WTC11 (cell line): ENCODE data around the gene LRFN2. TPM values are rescaled to one million over a fixed set of nuclear protein-coding genes. Genes with fewer than 3 reads are reported as not detected.

Source experiments
- ATAC-seq: fragments of 200-7000 bp; cut with Tn5 transposase; 2 replicates; pipeline ENCODE4 v1.10.0; 2021; ENCODE audit warnings: mild to moderate bottlenecking, moderate library complexity
- CTCF ChIA-PET: fragments of 300-600 bp; sonication (Branson Sonifier 250); formaldehyde crosslinking; loops from one replicate; lab custom pipeline; 2021; ENCODE audit warnings: antibody characterized with exemption; lab: Charles Lee
- POLR2A ChIA-PET: fragments of 350-600 bp; sonication (Branson Sonifier 250); formaldehyde crosslinking; loops from one replicate; lab custom pipeline; 2021; ENCODE audit warnings: antibody characterized with exemption; lab: Charles Lee
- DNase-seq: peaks from one replicate; pipeline ENCODE4 v3.0.0; 2021; ENCODE audit warnings: low spot score
- H3K27ac Mint-ChIP-seq: 2 replicates; pipeline ENCODE4 v1.8.0; 2021; ENCODE audit warnings: mixed read lengths
- H3K27me3 Mint-ChIP-seq: 2 replicates; pipeline ENCODE4 v1.8.0; 2021; ENCODE audit warnings: low read depth, mild to moderate bottlenecking, moderate library complexity, mixed read lengths
- H3K36me3 Mint-ChIP-seq: 2 replicates; pipeline ENCODE4 v1.8.0; 2021; ENCODE audit warnings: mixed read lengths
- H3K4me1 Mint-ChIP-seq: 2 replicates; pipeline ENCODE4 v1.8.0; 2022; ENCODE audit warnings: mixed read lengths
- H3K4me3 Mint-ChIP-seq: 2 replicates; pipeline ENCODE4 v1.8.0; 2021; ENCODE audit warnings: mild to moderate bottlenecking, moderate library complexity, mixed read lengths
- H3K9me3 Mint-ChIP-seq: 2 replicates; pipeline ENCODE4 v1.8.0; 2021; ENCODE audit warnings: mixed read lengths
- ATF1 ChIP-seq: sonication (generic); formaldehyde crosslinking; IDR thresholded peaks from 2 replicates; pipeline ENCODE4 v1.8.1; 2023; ENCODE audit warnings: mild to moderate bottlenecking, moderate library complexity, missing genetic modification reagents
- CBFB ChIP-seq: sonication (generic); formaldehyde crosslinking; IDR thresholded peaks from 2 replicates; pipeline ENCODE4 v1.8.1; 2022; ENCODE audit warnings: mild to moderate bottlenecking, low read depth, missing genetic modification reagents
- CREB1 ChIP-seq: sonication (generic); formaldehyde crosslinking; IDR thresholded peaks from 2 replicates; pipeline ENCODE4 v1.8.0; 2023; ENCODE audit warnings: mild to moderate bottlenecking, missing genetic modification reagents
- CREM ChIP-seq: sonication (generic); formaldehyde crosslinking; IDR thresholded peaks from 2 replicates; pipeline ENCODE4 v1.8.1; 2022; ENCODE audit warnings: mild to moderate bottlenecking, missing genetic modification reagents, moderate library complexity
- ESRRA ChIP-seq: sonication (generic); formaldehyde crosslinking; IDR thresholded peaks from 2 replicates; pipeline ENCODE4 v1.8.1; 2022; ENCODE audit warnings: mild to moderate bottlenecking, missing genetic modification reagents, borderline replicate concordance
- FOXP1 ChIP-seq: sonication (generic); formaldehyde crosslinking; IDR thresholded peaks from 2 replicates; pipeline ENCODE4 v1.8.0; 2022; ENCODE audit warnings: missing genetic modification reagents, mild to moderate bottlenecking, moderate library complexity, borderline replicate concordance
- GTF2I ChIP-seq: fragments of 250-450 bp; sonication (Bioruptor Pico); conservative IDR thresholded peaks from 2 replicates; pipeline ENCODE4 v1.4.0; 2021; ENCODE audit warnings: mild to moderate bottlenecking
- IRF2 ChIP-seq: sonication (generic); formaldehyde crosslinking; IDR thresholded peaks from 2 replicates; pipeline ENCODE4 v1.8.0; 2022; ENCODE audit warnings: low read depth, missing genetic modification reagents, borderline replicate concordance
- JAZF1 ChIP-seq: fragments of 250-450 bp; sonication (Bioruptor Pico); IDR thresholded peaks from 2 replicates; pipeline ENCODE4 v1.9.0; 2021; ENCODE audit warnings: moderate library complexity, mild to moderate bottlenecking, inconsistent platforms
- NR1H2 ChIP-seq: sonication (generic); formaldehyde crosslinking; IDR thresholded peaks from 2 replicates; pipeline ENCODE4 v1.9.0; 2021; ENCODE audit warnings: mild to moderate bottlenecking, moderate library complexity, missing genetic modification reagents
- NR2C2 ChIP-seq: sonication (generic); formaldehyde crosslinking; IDR thresholded peaks from 2 replicates; pipeline ENCODE4 v1.8.0; 2022; ENCODE audit warnings: mild to moderate bottlenecking, missing genetic modification reagents
- PRDM15 ChIP-seq: sonication (generic); formaldehyde crosslinking; IDR thresholded peaks from 2 replicates; pipeline ENCODE4 v1.8.0; 2022; ENCODE audit warnings: missing genetic modification reagents
- PRRX2 ChIP-seq: fragments of 250-450 bp; sonication (Bioruptor Pico); IDR thresholded peaks from 2 replicates; pipeline ENCODE4 v1.8.0; 2021; ENCODE audit warnings: mild to moderate bottlenecking
- SMAD3 ChIP-seq: sonication (generic); formaldehyde crosslinking; IDR thresholded peaks from 2 replicates; pipeline ENCODE4 v1.8.0; 2022; ENCODE audit warnings: missing genetic modification reagents, mild to moderate bottlenecking, borderline replicate concordance
- SP1 ChIP-seq: sonication (generic); formaldehyde crosslinking; conservative IDR thresholded peaks from 2 replicates; pipeline ENCODE4 v1.8.1; 2022; ENCODE audit warnings: missing genetic modification reagents
- STAT6 ChIP-seq: sonication (generic); formaldehyde crosslinking; conservative IDR thresholded peaks from 2 replicates; pipeline ENCODE4 v1.8.1; 2023; ENCODE audit warnings: mild to moderate bottlenecking, low read depth, missing genetic modification reagents, moderate library complexity
- ZBTB43 ChIP-seq: sonication (generic); formaldehyde crosslinking; IDR thresholded peaks from 2 replicates; pipeline ENCODE4 v1.8.1; 2023; ENCODE audit warnings: mild to moderate bottlenecking, missing genetic modification reagents
- ZNF138 ChIP-seq: sonication (generic); formaldehyde crosslinking; conservative IDR thresholded peaks from 2 replicates; pipeline ENCODE4 v1.8.1; 2022; ENCODE audit warnings: mild to moderate bottlenecking, moderate library complexity, missing genetic modification reagents
- ZNF396 ChIP-seq: fragments of 250-450 bp; sonication (Bioruptor Pico); IDR thresholded peaks from 2 replicates; pipeline ENCODE4 v1.8.0; 2021; ENCODE audit warnings: mild to moderate bottlenecking, moderate library complexity, borderline replicate concordance
- total RNA-seq: library from RNA; stranded (reverse); gene quantifications from 3 replicates; pipeline ENCODE4 v1.2.3, GENCODE V29; 2021
- TF ChIP-seq, protein P1 (sequence below): sonication (generic); formaldehyde crosslinking; IDR thresholded peaks from 2 replicates; pipeline ENCODE4 v1.8.1; 2022; ENCODE audit warnings: missing genetic modification reagents, borderline replicate concordance
- TF ChIP-seq, protein P2 (sequence below): sonication (generic); formaldehyde crosslinking; IDR thresholded peaks from 2 replicates; pipeline ENCODE4 v1.8.1; 2022; ENCODE audit warnings: low read depth, mild to moderate bottlenecking, moderate library complexity, missing genetic modification reagents, borderline replicate concordance
- TF ChIP-seq, protein P3 (sequence below): sonication (generic); formaldehyde crosslinking; IDR thresholded peaks from 2 replicates; pipeline ENCODE4 v1.8.1; 2023; ENCODE audit warnings: mild to moderate bottlenecking, moderate library complexity, missing genetic modification reagents

The LRFN2 gene
- total RNA-seq, 1 experiment from 2014 or later = 1.6 TPM

GRCh38 chr6:40492187-40492586 lies 95.0 kb downstream of the LRFN2 start:
- CTCF ChIA-PET = interaction anchor here (1.1 to 2.1 kb wide), 3 partner anchors 54 to 164 kb away, joined by 3 to 9 read pairs (median 9); partner anchors contain the start of gene LRFN2
- no peak overlapping the region for H3K27ac Mint-ChIP-seq
- H3K4me1 Mint-ChIP-seq = no peaks in the 10 kb centered on the region
- no peaks in the 10 kb centered on the region; the same call in 1 of the 2 replicates for H3K27me3 Mint-ChIP-seq
- H3K4me3 Mint-ChIP-seq = no peak overlapping the region
- ATAC-seq (peak; percentile 99), DNase-seq (peak; percentile 54)
- POLR2A ChIA-PET = no interaction called here
- no peaks in the 10 kb centered on the region for H3K9me3 Mint-ChIP-seq
- no peaks in the 10 kb centered on the region for H3K36me3 Mint-ChIP-seq
- TF ChIP-seq NR1H2 (CRISPR knock-in tag) = no peak
- TF ChIP-seq CREB1 (CRISPR knock-in tag) = no peak
- TF ChIP-seq JAZF1 = no peak
- TF ChIP-seq, protein P1, sequence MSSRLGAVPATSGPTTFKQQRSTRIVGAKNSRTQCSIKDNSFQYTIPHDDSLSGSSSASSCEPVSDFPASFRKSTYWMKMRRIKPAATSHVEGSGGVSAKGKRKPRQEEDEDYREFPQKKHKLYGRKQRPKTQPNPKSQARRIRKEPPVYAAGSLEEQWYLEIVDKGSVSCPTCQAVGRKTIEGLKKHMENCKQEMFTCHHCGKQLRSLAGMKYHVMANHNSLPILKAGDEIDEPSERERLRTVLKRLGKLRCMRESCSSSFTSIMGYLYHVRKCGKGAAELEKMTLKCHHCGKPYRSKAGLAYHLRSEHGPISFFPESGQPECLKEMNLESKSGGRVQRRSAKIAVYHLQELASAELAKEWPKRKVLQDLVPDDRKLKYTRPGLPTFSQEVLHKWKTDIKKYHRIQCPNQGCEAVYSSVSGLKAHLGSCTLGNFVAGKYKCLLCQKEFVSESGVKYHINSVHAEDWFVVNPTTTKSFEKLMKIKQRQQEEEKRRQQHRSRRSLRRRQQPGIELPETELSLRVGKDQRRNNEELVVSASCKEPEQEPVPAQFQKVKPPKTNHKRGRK (CRISPR knock-in tag) = no peak
- TF ChIP-seq SP1 (CRISPR knock-in tag) = no peak
- no peak for TF ChIP-seq ZNF138 (CRISPR knock-in tag)
- TF ChIP-seq SMAD3 (CRISPR knock-in tag) = no peak

DNA sequence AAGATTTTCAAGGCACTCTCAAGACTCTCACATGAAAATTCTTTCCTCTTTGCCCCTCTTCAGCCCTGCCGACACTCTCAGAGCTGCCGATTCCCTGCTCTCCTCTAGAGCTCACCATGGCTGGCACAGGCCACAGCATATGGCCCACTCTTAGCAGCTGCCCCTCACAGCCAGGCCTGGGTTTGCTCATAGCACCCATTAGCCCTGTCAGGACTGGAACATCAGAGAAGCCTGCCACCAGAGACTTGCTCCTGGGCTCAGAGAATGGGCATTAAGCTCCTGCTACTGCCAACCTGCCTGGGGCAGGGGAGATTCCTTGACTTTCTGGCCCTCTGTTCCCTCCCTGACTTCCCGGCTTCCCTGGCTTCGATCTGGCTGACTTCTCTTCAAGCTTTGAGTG lies 96.7 kb downstream of the LRFN2 start:
- H3K4me3 Mint-ChIP-seq = no peak overlapping the region
- POLR2A ChIA-PET = interaction anchor here (0.6 kb wide), 1 partner anchor 33 kb away, joined by 5 read pairs; no protein-coding TSS in a partner anchor
- no peaks in the 10 kb centered on the region for H3K4me1 Mint-ChIP-seq
- H3K36me3 Mint-ChIP-seq = no peaks in the 10 kb centered on the region
- no peaks in the 10 kb centered on the region; the same call in 1 of the 2 replicates for H3K27me3 Mint-ChIP-seq
- DNase-seq = no peak
- H3K27ac Mint-ChIP-seq = no peak overlapping the region
- no peak for ATAC-seq
- H3K9me3 Mint-ChIP-seq = no peaks in the 10 kb centered on the region
- CTCF ChIA-PET = interaction anchor here (1.0 kb wide), 1 partner anchor 98 kb away, joined by 3 read pairs; no protein-coding TSS in a partner anchor
- TF ChIP-seq FOXP1 (CRISPR knock-in tag) (no peak), STAT6 (CRISPR knock-in tag) (no peak), CBFB (CRISPR knock-in tag) (no peak), IRF2 (CRISPR knock-in tag) (no peak), ZNF396 (CRISPR knock-in tag) (no peak), PRDM15 (CRISPR knock-in tag) (no peak), PRRX2 (CRISPR knock-in tag) (no peak), ZBTB43 (CRISPR knock-in tag) (no peak), ESRRA (CRISPR knock-in tag) (no peak), GTF2I (CRISPR knock-in tag) (no peak), CREM (CRISPR knock-in tag) (no peak), NR2C2 (CRISPR knock-in tag) (no peak), ATF1 (no peak)
- TF ChIP-seq, protein P2, sequence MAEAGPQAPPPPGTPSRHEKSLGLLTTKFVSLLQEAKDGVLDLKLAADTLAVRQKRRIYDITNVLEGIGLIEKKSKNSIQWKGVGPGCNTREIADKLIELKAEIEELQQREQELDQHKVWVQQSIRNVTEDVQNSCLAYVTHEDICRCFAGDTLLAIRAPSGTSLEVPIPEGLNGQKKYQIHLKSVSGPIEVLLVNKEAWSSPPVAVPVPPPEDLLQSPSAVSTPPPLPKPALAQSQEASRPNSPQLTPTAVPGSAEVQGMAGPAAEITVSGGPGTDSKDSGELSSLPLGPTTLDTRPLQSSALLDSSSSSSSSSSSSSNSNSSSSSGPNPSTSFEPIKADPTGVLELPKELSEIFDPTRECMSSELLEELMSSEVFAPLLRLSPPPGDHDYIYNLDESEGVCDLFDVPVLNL (CRISPR knock-in tag) = no peak
- TF ChIP-seq, protein P3, sequence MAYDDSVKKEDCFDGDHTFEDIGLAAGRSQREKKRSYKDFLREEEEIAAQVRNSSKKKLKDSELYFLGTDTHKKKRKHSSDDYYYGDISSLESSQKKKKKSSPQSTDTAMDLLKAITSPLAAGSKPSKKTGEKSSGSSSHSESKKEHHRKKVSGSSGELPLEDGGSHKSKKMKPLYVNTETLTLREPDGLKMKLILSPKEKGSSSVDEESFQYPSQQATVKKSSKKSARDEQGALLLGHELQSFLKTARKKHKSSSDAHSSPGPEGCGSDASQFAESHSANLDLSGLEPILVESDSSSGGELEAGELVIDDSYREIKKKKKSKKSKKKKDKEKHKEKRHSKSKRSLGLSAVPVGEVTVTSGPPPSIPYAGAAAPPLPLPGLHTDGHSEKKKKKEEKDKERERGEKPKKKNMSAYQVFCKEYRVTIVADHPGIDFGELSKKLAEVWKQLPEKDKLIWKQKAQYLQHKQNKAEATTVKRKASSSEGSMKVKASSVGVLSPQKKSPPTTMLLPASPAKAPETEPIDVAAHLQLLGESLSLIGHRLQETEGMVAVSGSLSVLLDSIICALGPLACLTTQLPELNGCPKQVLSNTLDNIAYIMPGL (CRISPR knock-in tag) = no peak
